ENCODE results near the gene ARHGEF4.

- TF ChIP-seq CEBPB (IDR thresholded peaks at IDR 0.05; ENCODE audit: borderline replicate concordance in 1 of 2, low read depth in 2 of 2, low read length in 2 of 2): no peak
- no peak for TF ChIP-seq CTCF (IDR thresholded peaks at IDR 0.05 in 2 of 3, conservative IDR thresholded peaks at IDR 0.05 in 1 of 3; ENCODE audit: control insufficient read depth in 2 of 3, extremely low read depth in 1 of 3, insufficient read depth in 1 of 3, low read depth in 3 of 3, low read length in 3 of 3)
- no peak for TF ChIP-seq RAD21 (IDR thresholded peaks at IDR 0.05; ENCODE audit: insufficient read depth, low read depth, low read length)
- TF ChIP-seq TARDBP (IDR thresholded peaks at IDR 0.05; ENCODE audit: borderline replicate concordance): no peak
- TF ChIP-seq EGR1 (IDR thresholded peaks at IDR 0.05; ENCODE audit: borderline replicate concordance in 1 of 2, low read depth in 2 of 2, low read length in 2 of 2): no peak
- no peak for TF ChIP-seq POLR2A (IDR thresholded peaks at IDR 0.05; ENCODE audit: low read depth, low read length)
- TF ChIP-seq ATF2 (IDR thresholded peaks at IDR 0.05; ENCODE audit: low read length): no peak
- no peak for TF ChIP-seq E2F4 (IDR thresholded peaks at IDR 0.05; ENCODE audit: low read depth, low read length)
Measured at GRCh38 chr2:130826419-130826818, 10.3 kb upstream of the ARHGEF4 start.
